Liver (tissue), 9 donors: Measurements from ENCODE around the gene NKX3-2. TPM values are rescaled to one million over a fixed set of nuclear protein-coding genes. Genes with fewer than 3 reads are reported as not detected.

ENCODE experiments used
- DNase-seq: peaks from one replicate; pipeline ENCODE4 v3.0.0-alpha.2; 2017; ENCODE audit warnings: low spot score
- H3K27ac ChIP-seq, 2 donors: one replicate each; pipeline ENCODE4 v1.7.0; 2013; ENCODE audit warnings: inconsistent platforms in 2 of 2, low read length in 2 of 2, control low read depth in 1 of 2, low read depth in 1 of 2, mild to moderate bottlenecking in 1 of 2
- H3K27me3 ChIP-seq, 4 donors: one replicate each; pipeline versions ENCODE4 v1.6.1 to v1.7.0; 2013; ENCODE audit warnings: low read length in 3 of 4, inconsistent platforms in 1 of 4, mild to moderate bottlenecking in 1 of 4, moderate library complexity in 1 of 4; ENCODE audit not compliant: control insufficient read depth in 4 of 4, insufficient read depth in 4 of 4
- H3K36me3 ChIP-seq, 4 donors: one replicate each; pipeline versions ENCODE4 v1.6.1 to v1.7.0; 2013; ENCODE audit warnings: low read length in 3 of 4, mild to moderate bottlenecking in 3 of 4, low read depth in 1 of 4, moderate library complexity in 1 of 4; ENCODE audit not compliant: control insufficient read depth in 4 of 4, insufficient read depth in 3 of 4
- H3K4me1 ChIP-seq, 4 donors: one replicate each; pipeline versions ENCODE4 v1.6.1 to v1.7.0; 2013; ENCODE audit warnings: low read length in 3 of 4, mild to moderate bottlenecking in 3 of 4, moderate library complexity in 1 of 4; ENCODE audit not compliant: control insufficient read depth in 4 of 4, insufficient read depth in 4 of 4
- H3K4me3 ChIP-seq, 3 donors: one replicate each; pipeline versions ENCODE4 v1.6.1 to v1.7.0; 2013; ENCODE audit warnings: low read length in 3 of 3, control low read depth in 1 of 3, low read depth in 1 of 3, mild to moderate bottlenecking in 1 of 3
- H3K9ac ChIP-seq, 2 donors: one replicate each; pipeline ENCODE4 v1.7.0; 2013; ENCODE audit warnings: low read length in 2 of 2, mild to moderate bottlenecking in 2 of 2, moderate library complexity in 2 of 2, control low read depth in 1 of 2, low read depth in 1 of 2
- H3K9me3 ChIP-seq, 4 donors: one replicate each; pipeline versions ENCODE4 v1.6.1 to v1.7.0; 2013; ENCODE audit warnings: low read length in 3 of 4; ENCODE audit not compliant: control insufficient read depth in 4 of 4
- ATF3 ChIP-seq: IDR thresholded peaks from 2 replicates; pipeline ENCODE4 v1.6.1; 2016; ENCODE audit warnings: antibody characterized with exemption
- CTCF ChIP-seq: fragments of 150-350 bp; IDR thresholded peaks from 2 replicates; pipeline ENCODE4 v1.5.1; 2017; ENCODE audit warnings: improper control_type of control experiment, low read depth, low read length; ENCODE audit not compliant: missing input control
- EGR1 ChIP-seq, 2 donors: IDR thresholded peaks; 2 replicates each; pipeline ENCODE4 v1.6.1; 2016 to 2018; ENCODE audit warnings: antibody characterized with exemption in 2 of 2, low read depth in 2 of 2
- FOXA1 ChIP-seq: IDR thresholded peaks from 2 replicates; pipeline ENCODE4 v1.6.1; 2016; ENCODE audit warnings: antibody characterized with exemption
- FOXA2 ChIP-seq: IDR thresholded peaks from 2 replicates; pipeline ENCODE4 v1.6.1; 2016; ENCODE audit warnings: antibody characterized with exemption
- GABPA ChIP-seq, 2 donors: IDR thresholded peaks in 1 of 2; conservative IDR thresholded peaks in 1 of 2; 2 replicates each; pipeline ENCODE4 v1.6.1; 2016; ENCODE audit warnings: antibody characterized with exemption in 2 of 2, mild to moderate bottlenecking in 1 of 2, moderate library complexity in 1 of 2
- HNF4A ChIP-seq, 2 donors: conservative IDR thresholded peaks; 2 replicates each; pipeline ENCODE4 v1.6.1; 2016; ENCODE audit warnings: antibody characterized with exemption in 2 of 2, mild to moderate bottlenecking in 2 of 2
- HNF4G ChIP-seq: IDR thresholded peaks from 2 replicates; pipeline ENCODE4 v1.6.1; 2016; ENCODE audit warnings: antibody characterized with exemption
- JUND ChIP-seq, 2 donors: IDR thresholded peaks; 2 replicates each; pipeline ENCODE4 v1.6.1; 2016; ENCODE audit warnings: antibody characterized with exemption in 2 of 2
- NR2F2 ChIP-seq: IDR thresholded peaks from 2 replicates; pipeline ENCODE4 v1.6.1; 2016; ENCODE audit warnings: antibody characterized with exemption
- RAD21 ChIP-seq, 2 donors: IDR thresholded peaks; 2 replicates each; pipeline ENCODE4 v1.6.1; 2016; ENCODE audit warnings: antibody characterized with exemption in 2 of 2, mild to moderate bottlenecking in 2 of 2
- RXRA ChIP-seq, 2 donors: IDR thresholded peaks; 2 replicates each; pipeline ENCODE4 v1.6.1; 2017 to 2018; ENCODE audit warnings: antibody characterized with exemption in 2 of 2, mild to moderate bottlenecking in 1 of 2
- SP1 ChIP-seq: IDR thresholded peaks from 2 replicates; pipeline ENCODE4 v1.6.1; 2018; ENCODE audit warnings: antibody characterized with exemption, mild to moderate bottlenecking
- TAF1 ChIP-seq: conservative IDR thresholded peaks from 2 replicates; pipeline ENCODE4 v1.6.1; 2016; ENCODE audit warnings: antibody characterized with exemption, mild to moderate bottlenecking
- YY1 ChIP-seq: IDR thresholded peaks from 2 replicates; pipeline ENCODE4 v1.6.1; 2016; ENCODE audit warnings: antibody characterized with exemption, mild to moderate bottlenecking
- WGBS: extraction: QIAGEN DNeasy Blood & Tissue Kit; methylation state at CpG from one replicate; pipeline ENCODE4 v1.1.7; 2013; 5-methylcytosine and 5-hydroxymethylcytosine counted together
- polyA plus RNA-seq, 2 donors: library from polyadenylated mRNA; stranded (reverse) in 1 of 2; unstranded in 1 of 2; fragments of 200-250 nt in 1 of 2; fragments of >200 nt in 1 of 2; fragmentation: Nextera tagmentation in 1 of 2; extraction: Ambion mirVana in 1 of 2; gene quantifications; one replicate each; pipeline versions ENCODE4 v1.2.1 to v1.2.3, GENCODE V29; 2013 to 2015
- total RNA-seq, 2 donors: library from RNA; depleted of rRNA; stranded (reverse); fragments of >200 nt; gene quantifications; one replicate each; pipeline ENCODE4 v1.2.3, GENCODE V29; 2014
- TF ChIP-seq, protein P1 (sequence below): IDR thresholded peaks from 2 replicates; pipeline ENCODE4 v1.6.1; 2016; ENCODE audit warnings: antibody characterized with exemption
- TF ChIP-seq, protein P2 (sequence below): IDR thresholded peaks from 2 replicates; pipeline ENCODE4 v1.6.1; 2016; ENCODE audit warnings: antibody characterized with exemption, mild to moderate bottlenecking
- TF ChIP-seq, protein P3 (sequence below): IDR thresholded peaks from 2 replicates; pipeline ENCODE4 v1.6.1; 2016; ENCODE audit warnings: antibody characterized with exemption
- donor health status: healthy.
- donor health status: healthy.
- donor health status: healthy.
- donor health status: healthy.
- donor health status: healthy.

The NKX3-2 gene
- total and polyA plus RNA-seq, 4 donors = not detected

GRCh38 chr4:13527192-13527980, 16.9 kb downstream of the NKX3-2 start:
- Histone ChIP-seq H3K9ac (no peak overlapping the region), H3K4me3 (no peak overlapping the region)
- DNase-seq = no peak

GRCh38 chr4:13526658-13527057, 17.6 kb downstream of the NKX3-2 start:
- no peak overlapping the region for H3K9ac ChIP-seq
- TF ChIP-seq JUND (IDR thresholded peaks at IDR 0.05) (no peak), FOXA1 (no peak), SP1 (no peak), HNF4A (conservative IDR thresholded peaks at IDR 0.05) (no peak), TAF1 (no peak), FOXA2 (no peak), NR2F2 (no peak), ATF3 (no peak), GABPA (IDR thresholded peaks at IDR 0.05 in 1 of 2, conservative IDR thresholded peaks at IDR 0.05 in 1 of 2) (no peak), RXRA (IDR thresholded peaks at IDR 0.05) (no peak), CTCF (no peak), HNF4G (no peak), RAD21 (IDR thresholded peaks at IDR 0.05) (no peak), YY1 (no peak), EGR1 (IDR thresholded peaks at IDR 0.05; ENCODE audit: low read depth in 2 of 2) (no peak)
- TF ChIP-seq, protein P1, sequence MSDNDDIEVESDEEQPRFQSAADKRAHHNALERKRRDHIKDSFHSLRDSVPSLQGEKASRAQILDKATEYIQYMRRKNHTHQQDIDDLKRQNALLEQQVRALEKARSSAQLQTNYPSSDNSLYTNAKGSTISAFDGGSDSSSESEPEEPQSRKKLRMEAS = no peak
- TF ChIP-seq, protein P2, sequence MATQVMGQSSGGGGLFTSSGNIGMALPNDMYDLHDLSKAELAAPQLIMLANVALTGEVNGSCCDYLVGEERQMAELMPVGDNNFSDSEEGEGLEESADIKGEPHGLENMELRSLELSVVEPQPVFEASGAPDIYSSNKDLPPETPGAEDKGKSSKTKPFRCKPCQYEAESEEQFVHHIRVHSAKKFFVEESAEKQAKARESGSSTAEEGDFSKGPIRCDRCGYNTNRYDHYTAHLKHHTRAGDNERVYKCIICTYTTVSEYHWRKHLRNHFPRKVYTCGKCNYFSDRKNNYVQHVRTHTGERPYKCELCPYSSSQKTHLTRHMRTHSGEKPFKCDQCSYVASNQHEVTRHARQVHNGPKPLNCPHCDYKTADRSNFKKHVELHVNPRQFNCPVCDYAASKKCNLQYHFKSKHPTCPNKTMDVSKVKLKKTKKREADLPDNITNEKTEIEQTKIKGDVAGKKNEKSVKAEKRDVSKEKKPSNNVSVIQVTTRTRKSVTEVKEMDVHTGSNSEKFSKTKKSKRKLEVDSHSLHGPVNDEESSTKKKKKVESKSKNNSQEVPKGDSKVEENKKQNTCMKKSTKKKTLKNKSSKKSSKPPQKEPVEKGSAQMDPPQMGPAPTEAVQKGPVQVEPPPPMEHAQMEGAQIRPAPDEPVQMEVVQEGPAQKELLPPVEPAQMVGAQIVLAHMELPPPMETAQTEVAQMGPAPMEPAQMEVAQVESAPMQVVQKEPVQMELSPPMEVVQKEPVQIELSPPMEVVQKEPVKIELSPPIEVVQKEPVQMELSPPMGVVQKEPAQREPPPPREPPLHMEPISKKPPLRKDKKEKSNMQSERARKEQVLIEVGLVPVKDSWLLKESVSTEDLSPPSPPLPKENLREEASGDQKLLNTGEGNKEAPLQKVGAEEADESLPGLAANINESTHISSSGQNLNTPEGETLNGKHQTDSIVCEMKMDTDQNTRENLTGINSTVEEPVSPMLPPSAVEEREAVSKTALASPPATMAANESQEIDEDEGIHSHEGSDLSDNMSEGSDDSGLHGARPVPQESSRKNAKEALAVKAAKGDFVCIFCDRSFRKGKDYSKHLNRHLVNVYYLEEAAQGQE = no peak
- TF ChIP-seq, protein P3, sequence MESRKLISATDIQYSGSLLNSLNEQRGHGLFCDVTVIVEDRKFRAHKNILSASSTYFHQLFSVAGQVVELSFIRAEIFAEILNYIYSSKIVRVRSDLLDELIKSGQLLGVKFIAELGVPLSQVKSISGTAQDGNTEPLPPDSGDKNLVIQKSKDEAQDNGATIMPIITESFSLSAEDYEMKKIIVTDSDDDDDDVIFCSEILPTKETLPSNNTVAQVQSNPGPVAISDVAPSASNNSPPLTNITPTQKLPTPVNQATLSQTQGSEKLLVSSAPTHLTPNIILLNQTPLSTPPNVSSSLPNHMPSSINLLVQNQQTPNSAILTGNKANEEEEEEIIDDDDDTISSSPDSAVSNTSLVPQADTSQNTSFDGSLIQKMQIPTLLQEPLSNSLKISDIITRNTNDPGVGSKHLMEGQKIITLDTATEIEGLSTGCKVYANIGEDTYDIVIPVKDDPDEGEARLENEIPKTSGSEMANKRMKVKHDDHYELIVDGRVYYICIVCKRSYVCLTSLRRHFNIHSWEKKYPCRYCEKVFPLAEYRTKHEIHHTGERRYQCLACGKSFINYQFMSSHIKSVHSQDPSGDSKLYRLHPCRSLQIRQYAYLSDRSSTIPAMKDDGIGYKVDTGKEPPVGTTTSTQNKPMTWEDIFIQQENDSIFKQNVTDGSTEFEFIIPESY = no peak
- WGBS = 27% methylated on average over 3 of the region's 3 CpGs
- peaks cover 10 to 54% (median 22%) of the 10 kb centered on the region in 4 donors for H3K27me3 ChIP-seq
- no peak overlapping the region for H3K4me3 ChIP-seq
- no peak for DNase-seq
- peaks cover 0 to 16% (median 7%) of the 10 kb centered on the region in 4 donors for H3K4me1 ChIP-seq
- H3K36me3 ChIP-seq = peaks cover 0 to 2% (median 0%) of the 10 kb centered on the region in 4 donors
- no peak overlapping the region for H3K27ac ChIP-seq
- H3K9me3 ChIP-seq = peaks cover 11 to 19% (median 11%) of the 10 kb centered on the region in 4 donors

More at GRCh38 chr4:13527192-13527980, 16.9 kb downstream of the NKX3-2 start:
- TF ChIP-seq RXRA (IDR thresholded peaks at IDR 0.05) (no peak), TAF1 (no peak), HNF4G (no peak)
- TF ChIP-seq, protein P1 = no peak
- H3K27ac ChIP-seq = no peak overlapping the region
- WGBS = 6% methylated on average over 46 of the region's 46 CpGs
- H3K9me3 ChIP-seq = peaks cover 11 to 19% (median 11%) of the 10 kb centered on the region in 4 donors
- peaks cover 0 to 13% (median 7%) of the 10 kb centered on the region in 4 donors for H3K4me1 ChIP-seq
- peaks cover 0 to 2% (median 0%) of the 10 kb centered on the region in 4 donors for H3K36me3 ChIP-seq
- peaks cover 10 to 49% (median 22%) of the 10 kb centered on the region in 4 donors for H3K27me3 ChIP-seq
